Heart right ventricle (tissue), 16 donors: ENCODE results near the gene SIGLEC9. TPM values are rescaled to one million over a fixed set of nuclear protein-coding genes. Genes with fewer than 3 reads are reported as not detected.

Source experiments
- ATAC-seq, 8 donors: fragments of 200-7000 bp; cut with Tn5 transposase; one replicate each; pipeline ENCODE4 v1.9.1; 2020; ENCODE audit warnings: mild to moderate bottlenecking in 8 of 8, moderate library complexity in 8 of 8, moderate number of reproducible peaks in 1 of 8
- DNase-seq, 2 donors: peaks; one replicate each; pipeline ENCODE4 v3.0.0-alpha.2; 2020
- H3K27ac ChIP-seq, 10 donors: fragments of 200-600 bp; sonication (generic) in 2 of 10; one replicate each; pipeline versions ENCODE4 v1.5.0 to v1.8.0; 2020 to 2022; ENCODE audit warnings: mild to moderate bottlenecking in 3 of 10
- H3K27me3 ChIP-seq, 7 donors: fragments of 200-600 bp; one replicate each; pipeline ENCODE4 v1.8.0; 2021 to 2022; ENCODE audit warnings: mild to moderate bottlenecking in 2 of 7
- H3K36me3 ChIP-seq, 9 donors: fragments of 200-600 bp; sonication (generic) in 1 of 9; one replicate each; pipeline versions ENCODE4 v1.5.0 to v1.8.0; 2020 to 2022; ENCODE audit warnings: mild to moderate bottlenecking in 2 of 9
- H3K4me1 ChIP-seq, 9 donors: fragments of 200-600 bp; sonication (generic) in 1 of 9; one replicate each; pipeline versions ENCODE4 v1.5.0 to v1.8.0; 2020 to 2022; ENCODE audit warnings: mild to moderate bottlenecking in 4 of 9
- H3K4me3 ChIP-seq, 10 donors: fragments of 200-600 bp; sonication (generic) in 2 of 10; one replicate each; pipeline versions ENCODE4 v1.5.0 to v1.8.0; 2020 to 2022; ENCODE audit warnings: mild to moderate bottlenecking in 7 of 10, moderate library complexity in 2 of 10
- H3K9me3 ChIP-seq, 11 donors: fragments of 200-600 bp in 10 of 11; sonication (generic) in 2 of 11; one replicate each; pipeline versions ENCODE4 v1.5.0 to v1.8.0; 2013 to 2022; ENCODE audit warnings: mild to moderate bottlenecking in 2 of 11, control low read depth in 1 of 11, moderate library complexity in 1 of 11
- WGBS, 2 donors: extraction: QIAGEN DNeasy Blood & Tissue Kit; methylation state at CpG; one replicate each; pipeline ENCODE4 v1.1.7; 2013; ENCODE audit warnings: inconsistent platforms in 1 of 2; 5-methylcytosine and 5-hydroxymethylcytosine counted together
- intact Hi-C, 10 donors: fragments of 100-400 bp; cut with DNase I; formaldehyde crosslinking; loops; one replicate each; pipeline versions ENCODE4 v1.11.1 to v1.14.2; 2022
- polyA plus RNA-seq, 2 donors: library from polyadenylated mRNA; stranded (reverse); fragments of 200-250 nt; gene quantifications; one replicate each; pipeline ENCODE4 v1.2.3, GENCODE V29; 2013
- total RNA-seq, 10 donors: library from RNA; stranded (reverse); fragmentation: NEBNext Ultra II Directional in 3 of 10; extraction: Animal tissue kit (Norgen Biotek cat#: 25700) in 3 of 10; gene quantifications; one replicate each; pipeline versions ENCODE4 v1.2.1 to v1.2.4, GENCODE V29; 2021 to 2023
- TF ChIP-seq, protein P1 (sequence below), 9 donors: fragments of 200-600 bp; sonication (generic) in 2 of 9; IDR thresholded peaks; one replicate each; pipeline versions ENCODE4 v1.5.0 to v1.8.0; 2021 to 2022; ENCODE audit warnings: antibody characterized with exemption in 9 of 9, mild to moderate bottlenecking in 5 of 9, moderate library complexity in 1 of 9
- donor health status: Arrhythmogenic right ventricular cardiomyopathy.
- donor health status: ischemic (EF 13 %, LVEDD 7.1; RV severe dilation, severe dysfunction).
- donor health status: healthy with polysubstance abuse.
- donor health status: DM: no; HTN: yes; CAD: no.
- donor health status: DM: no; HTN: no; CAD: no.
- donor health status: ischemic (EF 25% LVEDD 6.9; RV normal size, moderate dysfunction).
- donor health status: ischemic (EF 25% LVEDD 5.7; RV mildly dilated, moderate dysfunction).
- donor health status: healthy.
- donor health status: DM: yes; HTN: yes; CAD: no.
- donor health status: Ischemic cardiomyopathy.
- donor health status: ischemic (EF 35%, LVEDD 5.7; RV mildly dilated, moderate dysfunction).
- donor health status: nonischemic (EF 11% LVEDD 7.7; RV severe dilation, severe dysfunction).
- donor health status: DM: yes; HTN: yes; CAD: no.
- donor health status: PGD.
- donor health status: ischemic (EF 29% LVEDD 5.4; RV normal size, mild dysfunction).
- donor health status: nonischemic (EF 23%, LVEDD 6.1; RV moderate dilation, normal function).

Gene SIGLEC9
- total and polyA plus RNA-seq, 12 donors, result 0.41 to 7.0 (median 1.1) TPM; not detected in 1

DNA sequence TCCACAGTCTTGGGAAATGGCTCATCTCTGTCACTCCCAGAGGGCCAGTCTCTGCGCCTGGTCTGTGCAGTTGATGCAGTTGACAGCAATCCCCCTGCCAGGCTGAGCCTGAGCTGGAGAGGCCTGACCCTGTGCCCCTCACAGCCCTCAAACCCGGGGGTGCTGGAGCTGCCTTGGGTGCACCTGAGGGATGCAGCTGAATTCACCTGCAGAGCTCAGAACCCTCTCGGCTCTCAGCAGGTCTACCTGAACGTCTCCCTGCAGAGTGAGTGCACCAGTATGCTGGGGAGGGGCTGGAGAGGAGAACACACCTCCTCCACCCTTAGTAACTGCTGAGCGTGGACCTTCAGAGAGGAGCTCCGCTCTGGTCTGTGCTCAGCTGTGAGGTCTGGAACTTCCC is 2.3 kb downstream of the SIGLEC9 start:
- H3K4me1 ChIP-seq, result peaks cover 0 to 86% (median 10%) of the 10 kb centered on the region in 9 donors
- DNase-seq (no peak), ATAC-seq (no peak)
- H3K27me3 ChIP-seq, result peaks cover 0 to 38% (median 6%) of the 10 kb centered on the region in 7 donors
- H3K27ac ChIP-seq, result peak overlapping the region in 5 of 10 donors; percentile 19 to 94 (median 34)
- peak overlapping the region in 2 of 10 donors; percentile 6 to 55 for H3K4me3 ChIP-seq
- TF ChIP-seq, protein P1, sequence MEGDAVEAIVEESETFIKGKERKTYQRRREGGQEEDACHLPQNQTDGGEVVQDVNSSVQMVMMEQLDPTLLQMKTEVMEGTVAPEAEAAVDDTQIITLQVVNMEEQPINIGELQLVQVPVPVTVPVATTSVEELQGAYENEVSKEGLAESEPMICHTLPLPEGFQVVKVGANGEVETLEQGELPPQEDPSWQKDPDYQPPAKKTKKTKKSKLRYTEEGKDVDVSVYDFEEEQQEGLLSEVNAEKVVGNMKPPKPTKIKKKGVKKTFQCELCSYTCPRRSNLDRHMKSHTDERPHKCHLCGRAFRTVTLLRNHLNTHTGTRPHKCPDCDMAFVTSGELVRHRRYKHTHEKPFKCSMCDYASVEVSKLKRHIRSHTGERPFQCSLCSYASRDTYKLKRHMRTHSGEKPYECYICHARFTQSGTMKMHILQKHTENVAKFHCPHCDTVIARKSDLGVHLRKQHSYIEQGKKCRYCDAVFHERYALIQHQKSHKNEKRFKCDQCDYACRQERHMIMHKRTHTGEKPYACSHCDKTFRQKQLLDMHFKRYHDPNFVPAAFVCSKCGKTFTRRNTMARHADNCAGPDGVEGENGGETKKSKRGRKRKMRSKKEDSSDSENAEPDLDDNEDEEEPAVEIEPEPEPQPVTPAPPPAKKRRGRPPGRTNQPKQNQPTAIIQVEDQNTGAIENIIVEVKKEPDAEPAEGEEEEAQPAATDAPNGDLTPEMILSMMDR (IDR thresholded peaks at IDR 0.05), result no peak
- H3K9me3 ChIP-seq, result no peaks in the 10 kb centered on the region
- 62 to 70% methylated on average over 6 of the region's 6 CpGs for WGBS, 2 donors
- H3K36me3 ChIP-seq, result peaks cover 0 to 17% (median 0%) of the 10 kb centered on the region in 9 donors
- intact Hi-C loops, result no loop called here

DNA sequence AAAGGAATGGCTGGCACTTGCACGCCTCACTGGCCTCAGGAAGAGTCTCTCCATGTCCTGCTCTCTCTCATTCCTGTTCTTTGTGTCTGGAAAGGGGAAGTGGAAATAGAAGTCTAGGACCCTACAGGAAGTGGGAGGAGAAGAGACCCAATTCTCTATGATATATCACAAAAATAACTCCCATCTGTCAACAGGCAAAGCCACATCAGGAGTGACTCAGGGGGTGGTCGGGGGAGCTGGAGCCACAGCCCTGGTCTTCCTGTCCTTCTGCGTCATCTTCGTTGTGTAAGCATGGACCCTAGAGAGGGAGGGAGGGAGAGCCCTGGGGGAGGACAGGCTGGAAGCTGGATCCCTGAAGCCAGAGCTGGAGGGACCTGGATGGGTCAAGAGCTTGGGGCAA is 3.0 kb downstream of the SIGLEC9 start:
- peak overlapping the region in 1 of 10 donors; percentile 55 for H3K4me3 ChIP-seq
- H3K4me1 ChIP-seq, result peaks cover 0 to 86% (median 11%) of the 10 kb centered on the region in 9 donors
- intact Hi-C loops, result no loop called here
- H3K27me3 ChIP-seq, result peaks cover 0 to 35% (median 6%) of the 10 kb centered on the region in 7 donors
- H3K36me3 ChIP-seq, result peaks cover 0 to 17% (median 0%) of the 10 kb centered on the region in 9 donors
- DNase-seq (peak in 1 of 2 donors; percentile 40), ATAC-seq (peak in 7 of 8 donors; percentile 32 to 63 (median 52))
- TF ChIP-seq, protein P1 (IDR thresholded peaks at IDR 0.05), result no peak
- peak overlapping the region in 5 of 10 donors; percentile 22 to 94 (median 40) for H3K27ac ChIP-seq
- 43 to 54% methylated on average over 4 of the region's 4 CpGs for WGBS, 2 donors
- no peaks in the 10 kb centered on the region for H3K9me3 ChIP-seq

DNA sequence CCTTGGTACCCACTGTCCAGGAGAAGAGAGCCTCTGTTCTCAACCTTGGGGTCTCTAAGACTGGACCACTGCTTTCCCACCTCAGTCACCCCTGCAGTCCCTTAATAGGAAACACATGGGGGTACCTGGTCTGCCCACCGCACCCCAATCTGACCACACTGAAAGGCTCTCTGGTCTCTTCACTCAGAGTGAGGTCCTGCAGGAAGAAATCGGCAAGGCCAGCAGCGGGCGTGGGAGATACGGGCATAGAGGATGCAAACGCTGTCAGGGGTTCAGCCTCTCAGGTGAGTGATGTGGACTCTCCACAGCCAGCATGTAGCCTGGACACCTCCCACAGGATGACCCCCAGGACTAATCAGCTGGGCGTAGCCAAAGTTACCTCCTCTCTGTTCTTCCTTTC is 3.5 kb downstream of the SIGLEC9 start:
- peaks cover 0 to 30% (median 6%) of the 10 kb centered on the region in 7 donors for H3K27me3 ChIP-seq
- peak overlapping the region in 7 of 10 donors; percentile 7 to 94 (median 40) for H3K27ac ChIP-seq
- TF ChIP-seq, protein P1 (IDR thresholded peaks at IDR 0.05), result no peak
- 80 to 84% methylated on average over 7 of the region's 7 CpGs for WGBS, 2 donors
- H3K4me1 ChIP-seq, result peaks cover 0 to 84% (median 11%) of the 10 kb centered on the region in 9 donors
- H3K36me3 ChIP-seq, result peaks cover 0 to 17% (median 0%) of the 10 kb centered on the region in 9 donors
- peak overlapping the region in 1 of 10 donors; percentile 55 for H3K4me3 ChIP-seq
- no peak for DNase-seq
- no peaks in the 10 kb centered on the region for H3K9me3 ChIP-seq
- no peak for ATAC-seq
- intact Hi-C loops, result no loop called here

DNA sequence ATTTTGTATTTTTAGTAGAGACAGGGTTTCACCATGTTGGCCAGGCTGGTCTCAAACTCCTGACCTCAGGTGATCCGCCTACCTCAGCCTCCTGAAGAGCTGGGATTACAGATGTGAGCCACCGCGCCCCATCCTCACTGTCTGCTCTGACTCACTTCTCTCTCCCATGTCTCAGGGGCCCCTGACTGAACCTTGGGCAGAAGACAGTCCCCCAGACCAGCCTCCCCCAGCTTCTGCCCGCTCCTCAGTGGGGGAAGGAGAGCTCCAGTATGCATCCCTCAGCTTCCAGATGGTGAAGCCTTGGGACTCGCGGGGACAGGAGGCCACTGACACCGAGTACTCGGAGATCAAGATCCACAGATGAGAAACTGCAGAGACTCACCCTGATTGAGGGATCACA is 5.0 kb downstream of the SIGLEC9 start:
- peak overlapping the region in 1 of 10 donors; percentile 94 for H3K27ac ChIP-seq
- peaks cover 0 to 19% (median 5%) of the 10 kb centered on the region in 7 donors for H3K27me3 ChIP-seq
- WGBS, 2 donors, result 79 to 90% methylated on average over 8 of the region's 8 CpGs
- TF ChIP-seq, protein P1 (IDR thresholded peaks at IDR 0.05), result no peak
- no peak overlapping the region for H3K4me3 ChIP-seq
- ATAC-seq (no peak), DNase-seq (no peak)
- peaks cover 0 to 77% (median 11%) of the 10 kb centered on the region in 9 donors for H3K4me1 ChIP-seq
- peaks cover 0 to under 1% (median 0%) of the 10 kb centered on the region in 11 donors for H3K9me3 ChIP-seq
- intact Hi-C loops, result no loop called here
- H3K36me3 ChIP-seq, result peaks cover 0 to 17% (median 0%) of the 10 kb centered on the region in 9 donors
